WTC11 (cell line): ENCODE data around the gene KLHDC4.

Experiments used
- ATF3 ChIP-seq: sonication (generic); formaldehyde crosslinking; conservative IDR thresholded peaks from 2 replicates; pipeline ENCODE4 v1.8.1; 2022; ENCODE audit warnings: mild to moderate bottlenecking, missing genetic modification reagents
- FOXP4 ChIP-seq: sonication (generic); formaldehyde crosslinking; IDR thresholded peaks from 2 replicates; pipeline ENCODE4 v1.8.0; 2022; ENCODE audit warnings: mild to moderate bottlenecking, missing genetic modification reagents
- MXD4 ChIP-seq: fragments of 250-450 bp; sonication (Bioruptor Pico); IDR thresholded peaks from 2 replicates; pipeline ENCODE4 v1.8.0; 2021; ENCODE audit warnings: mild to moderate bottlenecking, moderate library complexity, borderline replicate concordance
- MYBL2 ChIP-seq: sonication (generic); formaldehyde crosslinking; IDR thresholded peaks from 2 replicates; pipeline ENCODE4 v1.8.1; 2023; ENCODE audit warnings: mild to moderate bottlenecking, moderate library complexity, missing genetic modification reagents
- NR1H2 ChIP-seq: sonication (generic); formaldehyde crosslinking; IDR thresholded peaks from 2 replicates; pipeline ENCODE4 v1.9.0; 2021; ENCODE audit warnings: mild to moderate bottlenecking, moderate library complexity, missing genetic modification reagents
- TP53 ChIP-seq: sonication (generic); formaldehyde crosslinking; IDR thresholded peaks from 2 replicates; pipeline ENCODE4 v1.8.1; 2023; ENCODE audit warnings: mild to moderate bottlenecking, missing genetic modification reagents
- ZNF263 ChIP-seq: sonication (generic); formaldehyde crosslinking; IDR thresholded peaks from 2 replicates; pipeline ENCODE4 v1.8.1; 2022; ENCODE audit warnings: low read depth, mild to moderate bottlenecking, moderate library complexity, missing genetic modification reagents
- ZNF671 ChIP-seq: fragments of 250-450 bp; sonication (Bioruptor Pico); IDR thresholded peaks from 2 replicates; pipeline ENCODE4 v1.8.0; 2021; ENCODE audit warnings: mild to moderate bottlenecking
- TF ChIP-seq, protein P1 (sequence below): sonication (generic); formaldehyde crosslinking; IDR thresholded peaks from 2 replicates; pipeline ENCODE4 v1.8.0; 2022; ENCODE audit warnings: mild to moderate bottlenecking, missing genetic modification reagents
- TF ChIP-seq, protein P2 (sequence below): fragments of 200-600 bp; IDR thresholded peaks from 2 replicates; pipeline ENCODE4 v1.8.0; 2022; ENCODE audit warnings: antibody characterized with exemption
- TF ChIP-seq, protein P3 (sequence below): sonication (generic); formaldehyde crosslinking; IDR thresholded peaks from 2 replicates; pipeline ENCODE4 v1.8.1; 2023; ENCODE audit warnings: mild to moderate bottlenecking, missing genetic modification reagents, moderate library complexity

GRCh38 chr16:87694441-87695125, 71.2 kb downstream of the KLHDC4 start:
- TF ChIP-seq, protein P1, sequence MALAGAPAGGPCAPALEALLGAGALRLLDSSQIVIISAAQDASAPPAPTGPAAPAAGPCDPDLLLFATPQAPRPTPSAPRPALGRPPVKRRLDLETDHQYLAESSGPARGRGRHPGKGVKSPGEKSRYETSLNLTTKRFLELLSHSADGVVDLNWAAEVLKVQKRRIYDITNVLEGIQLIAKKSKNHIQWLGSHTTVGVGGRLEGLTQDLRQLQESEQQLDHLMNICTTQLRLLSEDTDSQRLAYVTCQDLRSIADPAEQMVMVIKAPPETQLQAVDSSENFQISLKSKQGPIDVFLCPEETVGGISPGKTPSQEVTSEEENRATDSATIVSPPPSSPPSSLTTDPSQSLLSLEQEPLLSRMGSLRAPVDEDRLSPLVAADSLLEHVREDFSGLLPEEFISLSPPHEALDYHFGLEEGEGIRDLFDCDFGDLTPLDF = no peak
- TF ChIP-seq ZNF671 (CRISPR knock-in tag) = no peak
- TF ChIP-seq, protein P2, sequence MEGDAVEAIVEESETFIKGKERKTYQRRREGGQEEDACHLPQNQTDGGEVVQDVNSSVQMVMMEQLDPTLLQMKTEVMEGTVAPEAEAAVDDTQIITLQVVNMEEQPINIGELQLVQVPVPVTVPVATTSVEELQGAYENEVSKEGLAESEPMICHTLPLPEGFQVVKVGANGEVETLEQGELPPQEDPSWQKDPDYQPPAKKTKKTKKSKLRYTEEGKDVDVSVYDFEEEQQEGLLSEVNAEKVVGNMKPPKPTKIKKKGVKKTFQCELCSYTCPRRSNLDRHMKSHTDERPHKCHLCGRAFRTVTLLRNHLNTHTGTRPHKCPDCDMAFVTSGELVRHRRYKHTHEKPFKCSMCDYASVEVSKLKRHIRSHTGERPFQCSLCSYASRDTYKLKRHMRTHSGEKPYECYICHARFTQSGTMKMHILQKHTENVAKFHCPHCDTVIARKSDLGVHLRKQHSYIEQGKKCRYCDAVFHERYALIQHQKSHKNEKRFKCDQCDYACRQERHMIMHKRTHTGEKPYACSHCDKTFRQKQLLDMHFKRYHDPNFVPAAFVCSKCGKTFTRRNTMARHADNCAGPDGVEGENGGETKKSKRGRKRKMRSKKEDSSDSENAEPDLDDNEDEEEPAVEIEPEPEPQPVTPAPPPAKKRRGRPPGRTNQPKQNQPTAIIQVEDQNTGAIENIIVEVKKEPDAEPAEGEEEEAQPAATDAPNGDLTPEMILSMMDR = no peak
- TF ChIP-seq, protein P3, sequence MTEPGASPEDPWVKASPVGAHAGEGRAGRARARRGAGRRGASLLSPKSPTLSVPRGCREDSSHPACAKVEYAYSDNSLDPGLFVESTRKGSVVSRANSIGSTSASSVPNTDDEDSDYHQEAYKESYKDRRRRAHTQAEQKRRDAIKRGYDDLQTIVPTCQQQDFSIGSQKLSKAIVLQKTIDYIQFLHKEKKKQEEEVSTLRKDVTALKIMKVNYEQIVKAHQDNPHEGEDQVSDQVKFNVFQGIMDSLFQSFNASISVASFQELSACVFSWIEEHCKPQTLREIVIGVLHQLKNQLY = no peak
- no peak for TF ChIP-seq TP53
- no peak for TF ChIP-seq MXD4 (CRISPR knock-in tag)
- TF ChIP-seq ZNF263 (CRISPR knock-in tag) = no peak
- no peak for TF ChIP-seq NR1H2 (CRISPR knock-in tag)
- no peak for TF ChIP-seq MYBL2 (CRISPR knock-in tag)
- TF ChIP-seq ATF3 (CRISPR knock-in tag) = no peak
- no peak for TF ChIP-seq FOXP4 (CRISPR knock-in tag)
